ENCODE measurements around the gene CNPY1. TPM values are rescaled to one million over a fixed set of nuclear protein-coding genes. Genes with fewer than 3 reads are reported as not detected.

CNPY1 gene
- total RNA-seq, 1 donor from 2014 or later = not detected

- H3K27ac Mint-ChIP-seq (ENCODE audit: unreplicated experiment) = no peak overlapping the region
- no peaks in the 10 kb centered on the region for H3K36me3 Mint-ChIP-seq (ENCODE audit: unreplicated experiment)
- H3K4me3 Mint-ChIP-seq (ENCODE audit: unreplicated experiment) = no peak overlapping the region
- peaks cover 9% of the 10 kb centered on the region for H3K27me3 Mint-ChIP-seq (ENCODE audit: unreplicated experiment)
- no peaks in the 10 kb centered on the region for H3K4me1 Mint-ChIP-seq (ENCODE audit: low read depth, unreplicated experiment)
- no peak for DNase-seq
- no peak for TF ChIP-seq CTCF (IDR thresholded peaks at IDR 0.05; ENCODE audit: partially characterized antibody, unreplicated experiment)
- peaks cover 6% of the 10 kb centered on the region for H3K9me3 Mint-ChIP-seq (ENCODE audit: unreplicated experiment)
Observed at GRCh38 chr7:155583636-155584035, 37.3 kb upstream of the CNPY1 start.

- H3K36me3 Mint-ChIP-seq (ENCODE audit: unreplicated experiment) = no peaks in the 10 kb centered on the region
- H3K9me3 Mint-ChIP-seq (ENCODE audit: unreplicated experiment) = peaks cover 5% of the 10 kb centered on the region
- peaks cover 7% of the 10 kb centered on the region for H3K27me3 Mint-ChIP-seq (ENCODE audit: unreplicated experiment)
- no peak overlapping the region for H3K27ac Mint-ChIP-seq (ENCODE audit: unreplicated experiment)
- no peak for DNase-seq
- no peaks in the 10 kb centered on the region for H3K4me1 Mint-ChIP-seq (ENCODE audit: low read depth, unreplicated experiment)
- no peak for TF ChIP-seq CTCF (IDR thresholded peaks at IDR 0.05; ENCODE audit: partially characterized antibody, unreplicated experiment)
- H3K4me3 Mint-ChIP-seq (ENCODE audit: unreplicated experiment) = no peak overlapping the region
Observed at GRCh38 chr7:155581954-155582353, 35.6 kb upstream of the CNPY1 start.

- no peaks in the 10 kb centered on the region for H3K4me1 Mint-ChIP-seq (ENCODE audit: low read depth, unreplicated experiment)
- no peak for DNase-seq
- no peak overlapping the region for H3K4me3 Mint-ChIP-seq (ENCODE audit: unreplicated experiment)
- TF ChIP-seq CTCF (IDR thresholded peaks at IDR 0.05; ENCODE audit: partially characterized antibody, unreplicated experiment) = no peak
- H3K27ac Mint-ChIP-seq (ENCODE audit: unreplicated experiment) = no peak overlapping the region
- no peaks in the 10 kb centered on the region for H3K36me3 Mint-ChIP-seq (ENCODE audit: unreplicated experiment)
- H3K9me3 Mint-ChIP-seq (ENCODE audit: unreplicated experiment) = peaks cover 4% of the 10 kb centered on the region
- H3K27me3 Mint-ChIP-seq (ENCODE audit: unreplicated experiment) = peaks cover 7% of the 10 kb centered on the region
Observed at GRCh38 chr7:155581107-155581830, 34.9 kb upstream of the CNPY1 start.

GRCh38 chr7:155580367-155580766 lies 34.0 kb upstream of the CNPY1 start:
- DNase-seq = no peak
- Mint-ChIP-seq H3K9me3 (ENCODE audit: unreplicated experiment) (peaks cover under 1% of the 10 kb centered on the region), H3K27me3 (ENCODE audit: unreplicated experiment) (peaks cover 5% of the 10 kb centered on the region), H3K36me3 (ENCODE audit: unreplicated experiment) (no peaks in the 10 kb centered on the region), H3K27ac (ENCODE audit: unreplicated experiment) (no peak overlapping the region), H3K4me3 (ENCODE audit: unreplicated experiment) (no peak overlapping the region), H3K4me1 (ENCODE audit: low read depth, unreplicated experiment) (no peaks in the 10 kb centered on the region)
- no peak for TF ChIP-seq CTCF (IDR thresholded peaks at IDR 0.05; ENCODE audit: partially characterized antibody, unreplicated experiment)

- H3K4me1 Mint-ChIP-seq (ENCODE audit: low read depth, unreplicated experiment) = no peaks in the 10 kb centered on the region
- H3K36me3 Mint-ChIP-seq (ENCODE audit: unreplicated experiment) = no peaks in the 10 kb centered on the region
- no peak overlapping the region for H3K4me3 Mint-ChIP-seq (ENCODE audit: unreplicated experiment)
- H3K27ac Mint-ChIP-seq (ENCODE audit: unreplicated experiment) = no peak overlapping the region
- H3K27me3 Mint-ChIP-seq (ENCODE audit: unreplicated experiment) = peaks cover 4% of the 10 kb centered on the region
- no peaks in the 10 kb centered on the region for H3K9me3 Mint-ChIP-seq (ENCODE audit: unreplicated experiment)
- DNase-seq = no peak
- no peak for TF ChIP-seq CTCF (IDR thresholded peaks at IDR 0.05; ENCODE audit: partially characterized antibody, unreplicated experiment)
Observed at GRCh38 chr7:155579565-155579964, 33.2 kb upstream of the CNPY1 start.
